ENCODE data around the gene ST6GALNAC6. TPM values are rescaled to one million over a fixed set of nuclear protein-coding genes. Genes with fewer than 3 reads are reported as not detected.

ST6GALNAC6 gene
- total and polyA plus RNA-seq, 2 of the 8 experiments (the other 6 are each of a cell fraction or from before 2014, with no cell fraction given) = 43.7 to 64.4 TPM

DNA sequence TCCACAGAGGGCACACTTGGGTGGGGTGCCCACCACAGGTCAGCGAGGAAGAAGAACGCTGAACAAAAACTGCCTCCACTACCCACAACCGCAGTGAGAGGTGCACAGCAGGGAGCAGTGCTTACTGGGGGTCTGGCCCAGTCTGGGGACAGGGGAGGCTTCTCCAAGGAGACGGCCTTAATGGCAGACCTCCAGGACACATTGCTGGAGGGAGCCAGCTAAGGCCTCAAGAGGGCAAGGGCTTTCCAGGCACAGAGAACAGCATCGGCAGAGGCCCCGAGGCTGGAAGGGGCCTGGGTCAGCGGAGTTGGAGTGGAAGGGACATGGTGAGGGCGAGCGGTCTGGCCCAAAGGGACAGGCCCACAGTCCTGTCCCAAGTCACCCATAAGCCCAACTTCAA lies 46.5 kb upstream of the ST6GALNAC6 start (continued):
- TF ChIP-seq, protein P1, sequence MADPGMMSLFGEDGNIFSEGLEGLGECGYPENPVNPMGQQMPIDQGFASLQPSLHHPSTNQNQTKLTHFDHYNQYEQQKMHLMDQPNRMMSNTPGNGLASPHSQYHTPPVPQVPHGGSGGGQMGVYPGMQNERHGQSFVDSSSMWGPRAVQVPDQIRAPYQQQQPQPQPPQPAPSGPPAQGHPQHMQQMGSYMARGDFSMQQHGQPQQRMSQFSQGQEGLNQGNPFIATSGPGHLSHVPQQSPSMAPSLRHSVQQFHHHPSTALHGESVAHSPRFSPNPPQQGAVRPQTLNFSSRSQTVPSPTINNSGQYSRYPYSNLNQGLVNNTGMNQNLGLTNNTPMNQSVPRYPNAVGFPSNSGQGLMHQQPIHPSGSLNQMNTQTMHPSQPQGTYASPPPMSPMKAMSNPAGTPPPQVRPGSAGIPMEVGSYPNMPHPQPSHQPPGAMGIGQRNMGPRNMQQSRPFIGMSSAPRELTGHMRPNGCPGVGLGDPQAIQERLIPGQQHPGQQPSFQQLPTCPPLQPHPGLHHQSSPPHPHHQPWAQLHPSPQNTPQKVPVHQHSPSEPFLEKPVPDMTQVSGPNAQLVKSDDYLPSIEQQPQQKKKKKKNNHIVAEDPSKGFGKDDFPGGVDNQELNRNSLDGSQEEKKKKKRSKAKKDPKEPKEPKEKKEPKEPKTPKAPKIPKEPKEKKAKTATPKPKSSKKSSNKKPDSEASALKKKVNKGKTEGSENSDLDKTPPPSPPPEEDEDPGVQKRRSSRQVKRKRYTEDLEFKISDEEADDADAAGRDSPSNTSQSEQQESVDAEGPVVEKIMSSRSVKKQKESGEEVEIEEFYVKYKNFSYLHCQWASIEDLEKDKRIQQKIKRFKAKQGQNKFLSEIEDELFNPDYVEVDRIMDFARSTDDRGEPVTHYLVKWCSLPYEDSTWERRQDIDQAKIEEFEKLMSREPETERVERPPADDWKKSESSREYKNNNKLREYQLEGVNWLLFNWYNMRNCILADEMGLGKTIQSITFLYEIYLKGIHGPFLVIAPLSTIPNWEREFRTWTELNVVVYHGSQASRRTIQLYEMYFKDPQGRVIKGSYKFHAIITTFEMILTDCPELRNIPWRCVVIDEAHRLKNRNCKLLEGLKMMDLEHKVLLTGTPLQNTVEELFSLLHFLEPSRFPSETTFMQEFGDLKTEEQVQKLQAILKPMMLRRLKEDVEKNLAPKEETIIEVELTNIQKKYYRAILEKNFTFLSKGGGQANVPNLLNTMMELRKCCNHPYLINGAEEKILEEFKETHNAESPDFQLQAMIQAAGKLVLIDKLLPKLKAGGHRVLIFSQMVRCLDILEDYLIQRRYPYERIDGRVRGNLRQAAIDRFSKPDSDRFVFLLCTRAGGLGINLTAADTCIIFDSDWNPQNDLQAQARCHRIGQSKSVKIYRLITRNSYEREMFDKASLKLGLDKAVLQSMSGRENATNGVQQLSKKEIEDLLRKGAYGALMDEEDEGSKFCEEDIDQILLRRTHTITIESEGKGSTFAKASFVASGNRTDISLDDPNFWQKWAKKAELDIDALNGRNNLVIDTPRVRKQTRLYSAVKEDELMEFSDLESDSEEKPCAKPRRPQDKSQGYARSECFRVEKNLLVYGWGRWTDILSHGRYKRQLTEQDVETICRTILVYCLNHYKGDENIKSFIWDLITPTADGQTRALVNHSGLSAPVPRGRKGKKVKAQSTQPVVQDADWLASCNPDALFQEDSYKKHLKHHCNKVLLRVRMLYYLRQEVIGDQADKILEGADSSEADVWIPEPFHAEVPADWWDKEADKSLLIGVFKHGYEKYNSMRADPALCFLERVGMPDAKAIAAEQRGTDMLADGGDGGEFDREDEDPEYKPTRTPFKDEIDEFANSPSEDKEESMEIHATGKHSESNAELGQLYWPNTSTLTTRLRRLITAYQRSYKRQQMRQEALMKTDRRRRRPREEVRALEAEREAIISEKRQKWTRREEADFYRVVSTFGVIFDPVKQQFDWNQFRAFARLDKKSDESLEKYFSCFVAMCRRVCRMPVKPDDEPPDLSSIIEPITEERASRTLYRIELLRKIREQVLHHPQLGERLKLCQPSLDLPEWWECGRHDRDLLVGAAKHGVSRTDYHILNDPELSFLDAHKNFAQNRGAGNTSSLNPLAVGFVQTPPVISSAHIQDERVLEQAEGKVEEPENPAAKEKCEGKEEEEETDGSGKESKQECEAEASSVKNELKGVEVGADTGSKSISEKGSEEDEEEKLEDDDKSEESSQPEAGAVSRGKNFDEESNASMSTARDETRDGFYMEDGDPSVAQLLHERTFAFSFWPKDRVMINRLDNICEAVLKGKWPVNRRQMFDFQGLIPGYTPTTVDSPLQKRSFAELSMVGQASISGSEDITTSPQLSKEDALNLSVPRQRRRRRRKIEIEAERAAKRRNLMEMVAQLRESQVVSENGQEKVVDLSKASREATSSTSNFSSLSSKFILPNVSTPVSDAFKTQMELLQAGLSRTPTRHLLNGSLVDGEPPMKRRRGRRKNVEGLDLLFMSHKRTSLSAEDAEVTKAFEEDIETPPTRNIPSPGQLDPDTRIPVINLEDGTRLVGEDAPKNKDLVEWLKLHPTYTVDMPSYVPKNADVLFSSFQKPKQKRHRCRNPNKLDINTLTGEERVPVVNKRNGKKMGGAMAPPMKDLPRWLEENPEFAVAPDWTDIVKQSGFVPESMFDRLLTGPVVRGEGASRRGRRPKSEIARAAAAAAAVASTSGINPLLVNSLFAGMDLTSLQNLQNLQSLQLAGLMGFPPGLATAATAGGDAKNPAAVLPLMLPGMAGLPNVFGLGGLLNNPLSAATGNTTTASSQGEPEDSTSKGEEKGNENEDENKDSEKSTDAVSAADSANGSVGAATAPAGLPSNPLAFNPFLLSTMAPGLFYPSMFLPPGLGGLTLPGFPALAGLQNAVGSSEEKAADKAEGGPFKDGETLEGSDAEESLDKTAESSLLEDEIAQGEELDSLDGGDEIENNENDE (IDR thresholded peaks at IDR 0.05; ENCODE audit: insufficient replicate concordance, low read length) = no peak
- TF ChIP-seq HDAC2 (IDR thresholded peaks at IDR 0.05; ENCODE audit: borderline replicate concordance in 1 of 2, low read depth in 2 of 2, low read length in 2 of 2) = no peak
- no peak for TF ChIP-seq TAF7 (optimal IDR thresholded peaks at IDR 0.05; ENCODE audit: borderline replicate concordance, low read depth, low read length)
